Germinal center (tissue), 1 donor: ENCODE data around the gene SYT11.
"Not testable (repeated sequence)": the region's sequence is repeated elsewhere in the genome, so short reads cannot be mapped to it uniquely, and the experiment has no call there.

Source experiments
- DNase-seq: peaks from one replicate; pipeline ENCODE4 v3.0.0; 2012; ENCODE audit warnings: mixed read lengths, low spot score

Gene SYT11

GRCh38 chr1:155859234-155859829, at the start of gene SYT11:
TSS of gene SYT11 (plus strand) at chr1:155859567. CDS start at chr1:155859762, 195 bp downstream.
- peak; percentile 96 for DNase-seq

- DNase-seq = no peak
These were observed 46.5 kb upstream of the SYT11 start for GRCh38 chr1:155812878-155813277.

GRCh38 chr1:155813672-155814071, 45.7 kb upstream of the SYT11 start:
- DNase-seq = no peak

- DNase-seq = no peak
These were observed 43.0 kb upstream of the SYT11 start for GRCh38 chr1:155816351-155816750.

GRCh38 chr1:155827450-155827849, 31.9 kb upstream of the SYT11 start:
- no peak for DNase-seq

- no peak for DNase-seq
These were observed 27.9 kb upstream of the SYT11 start for GRCh38 chr1:155831279-155831976.

- DNase-seq = no peak
These were observed 25.6 kb upstream of the SYT11 start for GRCh38 chr1:155833665-155834295.

- DNase-seq = no peak
These were observed 25.0 kb upstream of the SYT11 start for GRCh38 chr1:155834296-155834926.

GRCh38 chr1:155834927-155835399, 24.4 kb upstream of the SYT11 start:
- DNase-seq = not testable (repeated sequence)

GRCh38 chr1:155835548-155835947, 23.8 kb upstream of the SYT11 start:
- DNase-seq = no peak

GRCh38 chr1:155840386-155840785, 19.0 kb upstream of the SYT11 start:
- no peak for DNase-seq

- no peak for DNase-seq
These were observed 14.4 kb upstream of the SYT11 start for GRCh38 chr1:155844860-155845421.

GRCh38 chr1:155847823-155848529, 11.4 kb upstream of the SYT11 start:
- no peak for DNase-seq

GRCh38 chr1:155850345-155850744, 9.0 kb upstream of the SYT11 start:
- no peak for DNase-seq

GRCh38 chr1:155856257-155856974, 3.0 kb upstream of the SYT11 start:
- no peak for DNase-seq

GRCh38 chr1:155856975-155857930, 2.1 kb upstream of the SYT11 start, which contains the start of gene GON4L:
TSS of gene GON4L (minus strand) at chr1:155857214. CDS start at chr1:155853780, 3,434 bp downstream.
- DNase-seq = peak; percentile 93

- no peak for DNase-seq
These were observed 550 bp upstream of the SYT11 start for GRCh38 chr1:155858800-155859233.

GRCh38 chr1:155859881-155860871, 809 bp downstream of the SYT11 start:
- peak; percentile 68 for DNase-seq
